ENCODE data around the gene POLR1D.

POLR1D gene

DNA sequence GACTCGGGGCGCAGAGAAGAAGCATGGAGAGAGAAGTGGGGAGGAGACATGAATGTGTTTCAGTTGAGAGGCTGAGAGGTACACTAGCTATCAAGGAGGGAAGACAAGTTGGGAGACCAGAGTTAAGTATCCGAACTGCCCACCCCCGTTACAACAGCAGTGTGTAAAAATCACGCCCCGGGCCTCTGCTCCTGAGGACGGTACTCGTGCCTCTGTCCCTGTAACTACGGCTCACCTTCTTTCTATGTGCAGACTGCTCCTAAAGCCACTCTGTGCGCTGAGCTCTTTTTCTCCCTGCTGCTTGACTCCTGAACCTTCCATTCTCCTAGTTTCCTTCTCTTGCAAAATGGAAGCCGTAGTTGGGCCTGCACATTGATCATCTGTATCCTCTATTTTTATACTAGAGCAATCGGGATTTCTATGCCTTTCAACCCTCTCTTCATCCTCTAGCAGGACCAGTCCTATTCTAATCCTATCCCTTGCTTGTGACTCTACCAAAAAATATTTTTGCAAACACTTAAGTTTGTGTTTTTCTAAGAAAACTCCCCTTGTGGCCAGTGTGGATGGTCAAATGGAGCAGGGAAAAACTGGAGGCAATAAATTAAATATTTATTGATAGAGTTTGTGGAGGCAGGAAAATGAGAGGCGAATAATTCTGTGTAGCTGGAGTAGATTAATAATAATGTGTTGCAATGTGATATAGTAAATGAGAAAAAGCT is 569 bp downstream of the POLR1D start:
- Histone ChIP-seq H3K27me3 (no peaks in the 10 kb centered on the region), H3K9me3 (no peaks in the 10 kb centered on the region), H3K4me3 (peak overlapping the region; percentile 87 to 95), H3K4me1 (peaks cover 0 to 37% (median 21%) of the 10 kb centered on the region in 4 donors), H3K36me3 (no peaks in the 10 kb centered on the region), H3K27ac (peak overlapping the region; percentile 95 to 97)
- intact Hi-C loops (cut with DNase I; ENCODE audit: low total_unique reads) = loop anchor here (5.0 to 10.0 kb wide), 3 partner anchors 197 to 450 kb away; partner anchors contain the start of genes GTF3A and USP12
- TF ChIP-seq, protein P1, sequence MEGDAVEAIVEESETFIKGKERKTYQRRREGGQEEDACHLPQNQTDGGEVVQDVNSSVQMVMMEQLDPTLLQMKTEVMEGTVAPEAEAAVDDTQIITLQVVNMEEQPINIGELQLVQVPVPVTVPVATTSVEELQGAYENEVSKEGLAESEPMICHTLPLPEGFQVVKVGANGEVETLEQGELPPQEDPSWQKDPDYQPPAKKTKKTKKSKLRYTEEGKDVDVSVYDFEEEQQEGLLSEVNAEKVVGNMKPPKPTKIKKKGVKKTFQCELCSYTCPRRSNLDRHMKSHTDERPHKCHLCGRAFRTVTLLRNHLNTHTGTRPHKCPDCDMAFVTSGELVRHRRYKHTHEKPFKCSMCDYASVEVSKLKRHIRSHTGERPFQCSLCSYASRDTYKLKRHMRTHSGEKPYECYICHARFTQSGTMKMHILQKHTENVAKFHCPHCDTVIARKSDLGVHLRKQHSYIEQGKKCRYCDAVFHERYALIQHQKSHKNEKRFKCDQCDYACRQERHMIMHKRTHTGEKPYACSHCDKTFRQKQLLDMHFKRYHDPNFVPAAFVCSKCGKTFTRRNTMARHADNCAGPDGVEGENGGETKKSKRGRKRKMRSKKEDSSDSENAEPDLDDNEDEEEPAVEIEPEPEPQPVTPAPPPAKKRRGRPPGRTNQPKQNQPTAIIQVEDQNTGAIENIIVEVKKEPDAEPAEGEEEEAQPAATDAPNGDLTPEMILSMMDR (IDR thresholded peaks at IDR 0.05) = peak in 1 of 2 experiments; percentile 13
- no peak for DNase-seq

DNA sequence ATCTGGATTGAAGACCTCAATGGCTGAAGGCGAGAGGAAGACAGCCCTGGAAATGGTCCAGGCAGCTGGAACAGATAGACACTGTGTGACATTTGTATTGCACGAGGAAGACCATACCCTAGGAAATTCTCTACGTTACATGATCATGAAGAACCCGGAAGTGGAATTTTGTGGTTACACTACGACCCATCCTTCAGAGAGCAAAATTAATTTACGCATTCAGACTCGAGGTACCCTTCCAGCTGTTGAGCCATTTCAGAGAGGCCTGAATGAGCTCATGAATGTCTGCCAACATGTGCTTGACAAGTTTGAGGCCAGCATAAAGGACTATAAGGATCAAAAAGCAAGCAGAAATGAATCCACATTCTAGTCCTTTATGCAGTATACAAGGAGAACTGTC is 1.2 kb downstream of the POLR1D start:
- no peak for DNase-seq
- no peak overlapping the region for H3K27ac ChIP-seq
- H3K4me3 ChIP-seq = no peak overlapping the region
- TF ChIP-seq, protein P1 (IDR thresholded peaks at IDR 0.05) = no peak
- no peaks in the 10 kb centered on the region for H3K9me3 ChIP-seq
- H3K36me3 ChIP-seq = no peaks in the 10 kb centered on the region
- intact Hi-C loops (cut with DNase I; ENCODE audit: low total_unique reads) = loop anchor here (5.0 to 10.0 kb wide), 3 partner anchors 198 to 451 kb away; partner anchors contain the start of genes GTF3A and USP12
- peaks cover 0 to 34% (median 19%) of the 10 kb centered on the region in 4 donors for H3K4me1 ChIP-seq
- H3K27me3 ChIP-seq = no peaks in the 10 kb centered on the region

DNA sequence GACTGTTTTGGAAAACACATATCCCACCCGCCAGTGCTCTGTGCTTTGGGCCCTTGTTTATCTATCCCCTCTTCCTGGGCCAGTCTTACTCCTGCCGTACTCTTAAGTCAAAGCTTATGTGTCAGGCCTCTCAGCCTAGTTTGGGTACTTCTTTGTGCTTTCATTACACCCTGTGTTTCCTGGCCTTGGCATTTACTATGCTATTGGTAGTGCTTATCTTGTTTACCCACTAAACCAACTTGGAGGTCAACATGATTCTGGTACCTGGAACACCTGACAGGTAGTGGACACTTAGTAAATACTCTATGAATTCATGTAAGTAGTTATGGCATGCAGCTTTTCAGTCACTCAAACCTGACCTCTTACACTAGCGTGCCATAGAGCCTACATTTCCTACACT is 2.4 kb downstream of the POLR1D start:
- DNase-seq = no peak
- TF ChIP-seq, protein P1 (IDR thresholded peaks at IDR 0.05) = no peak
- H3K4me3 ChIP-seq = no peak overlapping the region
- intact Hi-C loops (cut with DNase I; ENCODE audit: low total_unique reads) = loop anchor here (5.0 to 10.0 kb wide), 3 partner anchors 199 to 452 kb away; partner anchors contain the start of genes GTF3A and USP12
- H3K36me3 ChIP-seq = no peaks in the 10 kb centered on the region
- H3K27me3 ChIP-seq = no peaks in the 10 kb centered on the region
- H3K9me3 ChIP-seq = no peaks in the 10 kb centered on the region
- no peak overlapping the region for H3K27ac ChIP-seq
- H3K4me1 ChIP-seq = peaks cover 0 to 22% (median 9%) of the 10 kb centered on the region in 4 donors

DNA sequence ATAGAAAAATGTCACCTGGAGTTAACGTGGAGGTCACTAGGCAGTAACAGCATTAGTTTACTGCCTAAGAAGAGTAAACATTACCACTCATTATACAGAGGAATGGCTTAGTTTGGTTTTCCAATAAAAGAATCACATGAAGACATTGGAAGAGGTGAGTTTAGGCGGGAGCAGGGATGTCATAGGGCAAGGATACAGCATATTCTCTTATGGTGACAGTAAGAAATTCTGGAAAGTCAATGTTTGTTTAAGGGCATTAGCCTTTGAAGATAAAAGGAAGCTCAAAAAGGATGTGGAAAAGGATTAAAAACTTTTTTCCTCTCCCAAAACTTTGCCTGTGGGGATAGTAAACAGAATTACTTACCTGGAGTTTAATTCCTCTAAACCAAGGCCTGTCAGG is 4.1 kb downstream of the POLR1D start:
- Histone ChIP-seq H3K27me3 (no peaks in the 10 kb centered on the region), H3K36me3 (no peaks in the 10 kb centered on the region), H3K9me3 (no peaks in the 10 kb centered on the region), H3K4me3 (no peak overlapping the region), H3K27ac (no peak overlapping the region), H3K4me1 (peaks cover 0 to 17% (median 9%) of the 10 kb centered on the region in 4 donors)
- intact Hi-C loops (cut with DNase I; ENCODE audit: low total_unique reads) = loop anchor here (10.0 kb wide), 2 partner anchors 201 to 381 kb away; partner anchors contain the start of gene GTF3A
- DNase-seq = no peak
- TF ChIP-seq, protein P1 (IDR thresholded peaks at IDR 0.05) = no peak

DNA sequence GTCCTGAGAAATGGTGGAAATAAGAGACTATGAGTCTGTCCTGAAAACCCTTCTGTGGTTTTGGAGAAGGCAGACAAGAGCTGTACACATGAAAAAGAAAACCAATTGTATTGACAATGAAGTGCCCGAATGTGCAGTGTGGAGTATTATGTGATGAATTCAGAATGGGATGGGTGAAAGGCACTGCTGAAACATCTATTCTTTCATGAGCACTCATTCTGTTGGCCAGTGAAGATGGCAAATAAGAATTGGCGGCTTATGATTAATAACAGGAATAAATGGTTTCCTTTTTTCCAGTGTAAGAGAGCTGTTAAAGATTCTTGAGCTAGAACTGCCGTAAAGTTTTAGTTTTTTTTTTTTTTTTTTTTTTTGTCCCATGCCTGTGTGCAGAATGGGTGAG is 5.7 kb downstream of the POLR1D start:
- intact Hi-C loops (cut with DNase I; ENCODE audit: low total_unique reads) = loop anchor here (10.0 kb wide), 2 partner anchors 203 to 383 kb away; partner anchors contain the start of gene GTF3A
- Histone ChIP-seq H3K27me3 (no peaks in the 10 kb centered on the region), H3K27ac (no peak overlapping the region), H3K4me1 (peaks cover 0 to 15% (median 7%) of the 10 kb centered on the region in 4 donors), H3K36me3 (no peaks in the 10 kb centered on the region), H3K4me3 (no peak overlapping the region), H3K9me3 (no peaks in the 10 kb centered on the region)
- TF ChIP-seq, protein P1 (IDR thresholded peaks at IDR 0.05) = no peak
- DNase-seq = no peak
